PC-9 (cell line): ENCODE measurements around the gene DHRS2. TPM values are rescaled to one million over a fixed set of nuclear protein-coding genes. Genes with fewer than 3 reads are reported as not detected.

Experiments used
- BruUV-seq: library from RNA; stranded (reverse); fragments of 400-500 nt; replicated peaks from 2 replicates; lab custom pipeline; 2021; lab: Mats Ljungman, UMichigan
- CTCF ChIA-PET: fragments of 300-600 bp; sonication (Branson Sonifier 250); formaldehyde crosslinking; loops from one replicate; lab custom pipeline; 2022; ENCODE audit warnings: antibody characterized with exemption; lab: Charles Lee
- POLR2A ChIA-PET: fragments of 300-600 bp; sonication (Branson Sonifier 250); formaldehyde crosslinking; loops from one replicate; lab custom pipeline; 2022; ENCODE audit warnings: antibody characterized with exemption; ENCODE audit not compliant: unreplicated experiment; lab: Charles Lee
- DNase-seq, 2 experiments: peaks; one replicate each; pipeline versions ENCODE4 v3.0.0 to v3.0.0-alpha.2; 2015 to 2022; ENCODE audit warnings: mixed read lengths in 1 of 2
- H2AFZ ChIP-seq: fragments of 200-600 bp; sonication (generic); 2 replicates; pipeline ENCODE4 v1.8.1; 2017; ENCODE audit warnings: antibody characterized with exemption
- H3F3A ChIP-seq: fragments of 200-600 bp; sonication (generic); 2 replicates; pipeline ENCODE4 v1.8.1; 2017; ENCODE audit warnings: antibody characterized with exemption, mild to moderate bottlenecking, low read depth; ENCODE audit not compliant: insufficient read depth
- H3K27ac ChIP-seq: fragments of 200-600 bp; sonication (generic); 2 replicates; pipeline ENCODE4 v1.6.1; 2016; ENCODE audit warnings: mixed run types
- H3K27me3 ChIP-seq: fragments of 200-600 bp; sonication (generic); 2 replicates; pipeline ENCODE4 v1.6.1; 2016; ENCODE audit warnings: low read depth, mixed run types; ENCODE audit not compliant: insufficient read depth
- H3K36me3 ChIP-seq: fragments of 200-600 bp; sonication (generic); 2 replicates; pipeline ENCODE4 v1.6.1; 2016; ENCODE audit warnings: low read depth, mixed run types
- H3K4me1 ChIP-seq: fragments of 200-600 bp; sonication (generic); replicated peaks from 2 replicates; pipeline ENCODE4 v1.6.1; 2016; ENCODE audit warnings: mixed run types; ENCODE audit not compliant: insufficient read depth
- H3K4me2 ChIP-seq: fragments of 200-600 bp; sonication (generic); 2 replicates; pipeline ENCODE4 v1.6.1; 2017; ENCODE audit warnings: mixed run types
- H3K4me3 ChIP-seq: fragments of 200-600 bp; sonication (generic); 2 replicates; pipeline ENCODE4 v1.6.1; 2016; ENCODE audit warnings: mixed run types
- H3K79me2 ChIP-seq: fragments of 200-600 bp; sonication (generic); 2 replicates; pipeline ENCODE4 v1.6.1; 2017; ENCODE audit warnings: low read depth, mixed run types
- H3K9me2 ChIP-seq: fragments of 200-600 bp; sonication (generic); 2 replicates; pipeline ENCODE4 v1.8.1; 2017; ENCODE audit warnings: mild to moderate bottlenecking; ENCODE audit not compliant: insufficient read depth
- H3K9me3 ChIP-seq: fragments of 200-600 bp; sonication (generic); 2 replicates; pipeline ENCODE4 v1.8.1; 2016; ENCODE audit warnings: low read depth; ENCODE audit not compliant: insufficient read depth
- H4K20me1 ChIP-seq: fragments of 200-600 bp; sonication (generic); 2 replicates; pipeline ENCODE4 v1.8.1; 2017; ENCODE audit not compliant: insufficient read depth
- CTCF ChIP-seq: fragments of 200-600 bp; sonication (generic); conservative IDR thresholded peaks from 2 replicates; pipeline ENCODE4 v1.6.1; 2017; ENCODE audit warnings: mixed run types, antibody characterized with exemption, mild to moderate bottlenecking, moderate library complexity
- EZH2 ChIP-seq: fragments of 200-600 bp; sonication (generic); IDR thresholded peaks from 2 replicates; pipeline ENCODE4 v1.8.0; 2017; ENCODE audit warnings: antibody characterized with exemption, low read depth
- intact Hi-C: fragments of 100-400 bp; cut with micrococcal nuclease; formaldehyde crosslinking; loops from one replicate; pipeline ENCODE4 v1.10.0; 2022; ENCODE audit not compliant: unreplicated experiment
- total RNA-seq: library from RNA; stranded (reverse); gene quantifications from 2 replicates; pipeline ENCODE4 v1.2.3, GENCODE V29; 2021

The DHRS2 gene
- total RNA-seq, 1 experiment from 2014 or later = 0.55 TPM

GRCh38 chr14:23612802-23613201 lies 23.4 kb upstream of the DHRS2 start:
- H3K9me2 ChIP-seq = no peaks in the 10 kb centered on the region
- no peak overlapping the region for H3K4me3 ChIP-seq
- H3K36me3 ChIP-seq = no peaks in the 10 kb centered on the region
- H3K4me2 ChIP-seq = no peak overlapping the region
- no peak for TF ChIP-seq EZH2
- no peak for TF ChIP-seq CTCF
- no peaks in the 10 kb centered on the region for H3K9me3 ChIP-seq
- H3K4me1 ChIP-seq = peaks cover 19% of the 10 kb centered on the region
- H3K27me3 ChIP-seq = no peaks in the 10 kb centered on the region
- no peaks in the 10 kb centered on the region for H3K79me2 ChIP-seq
- ChIA-PET POLR2A (no interaction called here), CTCF (interaction anchor here (0.7 kb wide), 1 partner anchor 21 kb away, joined by 4 read pairs; no protein-coding TSS in a partner anchor)
- H3F3A ChIP-seq = peaks cover 3% of the 10 kb centered on the region
- intact Hi-C loops = no loop called here
- no peak overlapping the region for H2AFZ ChIP-seq
- DNase-seq = no peak
- no peaks in the 10 kb centered on the region for H4K20me1 ChIP-seq
- no TSS peak for BruUV-seq
- no peak overlapping the region for H3K27ac ChIP-seq

GRCh38 chr14:23613242-23614070 lies 22.7 kb upstream of the DHRS2 start:
- TF ChIP-seq EZH2 (no peak), CTCF (no peak)
- ChIA-PET POLR2A (interaction anchor here (0.5 to 0.6 kb wide), 2 partner anchors 32 to 329 kb away, joined by 3 to 4 read pairs; no protein-coding TSS in a partner anchor), CTCF (no interaction called here)
- no TSS peak for BruUV-seq
- Histone ChIP-seq H3K9me3 (no peaks in the 10 kb centered on the region), H3K9me2 (no peaks in the 10 kb centered on the region), H3F3A (peaks cover 3% of the 10 kb centered on the region), H3K79me2 (no peaks in the 10 kb centered on the region), H3K4me2 (no peak overlapping the region), H3K36me3 (no peaks in the 10 kb centered on the region), H3K4me1 (peaks cover 19% of the 10 kb centered on the region), H2AFZ (no peak overlapping the region), H3K27ac (no peak overlapping the region), H4K20me1 (no peaks in the 10 kb centered on the region), H3K27me3 (no peaks in the 10 kb centered on the region), H3K4me3 (no peak overlapping the region)
- no peak for DNase-seq
- intact Hi-C loops = no loop called here

- no TSS peak for BruUV-seq
- no peak for TF ChIP-seq CTCF
- no peak for TF ChIP-seq EZH2
- H3F3A ChIP-seq = peaks cover 3% of the 10 kb centered on the region
- intact Hi-C loops = no loop called here
- H3K9me3 ChIP-seq = no peaks in the 10 kb centered on the region
- no peaks in the 10 kb centered on the region for H3K79me2 ChIP-seq
- no peak overlapping the region for H2AFZ ChIP-seq
- H3K4me1 ChIP-seq = peaks cover 19% of the 10 kb centered on the region
- H3K27ac ChIP-seq = no peak overlapping the region
- POLR2A ChIA-PET = interaction anchor here (0.5 to 0.6 kb wide), 2 partner anchors 10 to 33 kb away, joined by 4 read pairs; no protein-coding TSS in a partner anchor
- no peak overlapping the region for H3K4me2 ChIP-seq
- no peaks in the 10 kb centered on the region for H3K27me3 ChIP-seq
- CTCF ChIA-PET = interaction anchor here (0.6 kb wide), 1 partner anchor 340 kb away, joined by 3 read pairs; no protein-coding TSS in a partner anchor
- H3K9me2 ChIP-seq = no peaks in the 10 kb centered on the region
- H4K20me1 ChIP-seq = no peaks in the 10 kb centered on the region
- no peak overlapping the region for H3K4me3 ChIP-seq
- H3K36me3 ChIP-seq = no peaks in the 10 kb centered on the region
- DNase-seq = no peak
Observed at GRCh38 chr14:23614395-23614828, 21.8 kb upstream of the DHRS2 start.
